Peyer's patch (tissue), 4 donors: ENCODE results near the gene C20orf204.

Experiments used
- POLR2A ChIP-seq, 2 donors: fragments of 450-650 bp; IDR thresholded peaks; one replicate each; pipeline ENCODE4 v1.5.1; 2017; ENCODE audit warnings: antibody characterized with exemption in 2 of 2, mild to moderate bottlenecking in 2 of 2, moderate library complexity in 2 of 2
- TF ChIP-seq, protein P1 (sequence below), 6 experiments: fragments of 450-650 bp in 4 of 6; fragments of 200-600 bp in 2 of 6; sonication (generic) in 1 of 6; IDR thresholded peaks; one replicate each; pipeline ENCODE4 v1.5.1; 2017 to 2019; ENCODE audit warnings: antibody characterized with exemption in 6 of 6, mild to moderate bottlenecking in 3 of 6, moderate library complexity in 1 of 6

DNA sequence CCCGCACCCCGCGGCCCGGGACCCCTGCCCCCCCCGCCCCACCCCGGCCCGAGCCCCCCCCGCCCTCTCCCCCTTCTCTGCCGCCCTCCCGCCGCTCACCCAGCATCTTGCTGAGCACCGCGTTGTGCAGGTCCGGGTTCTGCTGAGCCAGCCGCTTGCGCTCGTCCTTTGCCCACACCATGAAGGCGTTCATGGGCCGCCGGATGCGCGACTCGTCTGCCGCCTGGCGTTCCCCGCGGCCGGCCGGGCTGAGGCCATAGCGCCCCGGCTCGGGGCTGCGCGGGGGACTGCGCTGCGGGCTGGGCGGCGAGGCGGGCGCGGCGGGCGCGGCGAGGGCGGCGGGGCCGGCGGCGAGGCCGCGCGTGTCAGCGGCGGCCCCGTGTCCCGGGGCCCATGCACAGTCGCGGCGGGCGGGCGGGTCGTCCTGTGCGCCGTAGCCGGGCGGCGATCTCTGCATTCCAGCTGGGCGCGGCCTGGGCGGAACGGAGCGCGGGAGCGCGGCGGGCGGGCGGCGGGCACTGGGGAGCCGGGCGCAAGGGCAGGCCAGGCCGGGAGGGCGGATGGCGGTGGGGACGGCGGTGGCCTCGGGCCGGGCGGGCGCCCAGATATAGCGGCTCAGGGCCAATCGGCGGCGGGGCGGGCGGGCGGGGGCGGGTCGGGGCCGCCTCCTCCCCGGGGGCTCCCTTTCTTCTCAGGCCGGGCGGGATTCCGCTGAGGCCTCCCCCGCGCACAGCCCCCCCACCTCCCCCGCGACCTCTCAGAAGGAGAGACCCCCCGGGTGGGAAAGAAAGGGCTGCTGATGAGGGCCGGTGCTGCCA lies 13.3 kb downstream of the C20orf204 start, which contains the start of gene SOX18:
- TF ChIP-seq, protein P1, sequence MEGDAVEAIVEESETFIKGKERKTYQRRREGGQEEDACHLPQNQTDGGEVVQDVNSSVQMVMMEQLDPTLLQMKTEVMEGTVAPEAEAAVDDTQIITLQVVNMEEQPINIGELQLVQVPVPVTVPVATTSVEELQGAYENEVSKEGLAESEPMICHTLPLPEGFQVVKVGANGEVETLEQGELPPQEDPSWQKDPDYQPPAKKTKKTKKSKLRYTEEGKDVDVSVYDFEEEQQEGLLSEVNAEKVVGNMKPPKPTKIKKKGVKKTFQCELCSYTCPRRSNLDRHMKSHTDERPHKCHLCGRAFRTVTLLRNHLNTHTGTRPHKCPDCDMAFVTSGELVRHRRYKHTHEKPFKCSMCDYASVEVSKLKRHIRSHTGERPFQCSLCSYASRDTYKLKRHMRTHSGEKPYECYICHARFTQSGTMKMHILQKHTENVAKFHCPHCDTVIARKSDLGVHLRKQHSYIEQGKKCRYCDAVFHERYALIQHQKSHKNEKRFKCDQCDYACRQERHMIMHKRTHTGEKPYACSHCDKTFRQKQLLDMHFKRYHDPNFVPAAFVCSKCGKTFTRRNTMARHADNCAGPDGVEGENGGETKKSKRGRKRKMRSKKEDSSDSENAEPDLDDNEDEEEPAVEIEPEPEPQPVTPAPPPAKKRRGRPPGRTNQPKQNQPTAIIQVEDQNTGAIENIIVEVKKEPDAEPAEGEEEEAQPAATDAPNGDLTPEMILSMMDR (IDR thresholded peaks at IDR 0.05), result no peak
- TF ChIP-seq POLR2A (IDR thresholded peaks at IDR 0.05), result no peak
